Measurements from ENCODE around the gene STUM.

GRCh38 chr1:226638001-226638601 lies 89.5 kb downstream of the STUM start:
- TF ChIP-seq CTCF (IDR thresholded peaks at IDR 0.05; ENCODE audit: insufficient read depth, low read length, poor library complexity, severe bottlenecking) = no peak
- no peak for TF ChIP-seq EZH2phosphoT487 (conservative IDR thresholded peaks at IDR 0.05; ENCODE audit: low read length)

Data from SU-DHL-6 (cell line).